ENCODE results near the gene SCPEP1.
"Not testable (repeated sequence)": the region's sequence is repeated elsewhere in the genome, so short reads cannot be mapped to it uniquely, and the experiment has no call there.

SCPEP1 gene

GRCh38 chr17:56965681-56966080 is 12.2 kb upstream of the SCPEP1 start:
- not testable (repeated sequence) for DNase-seq (ENCODE audit: low read depth)

DNA sequence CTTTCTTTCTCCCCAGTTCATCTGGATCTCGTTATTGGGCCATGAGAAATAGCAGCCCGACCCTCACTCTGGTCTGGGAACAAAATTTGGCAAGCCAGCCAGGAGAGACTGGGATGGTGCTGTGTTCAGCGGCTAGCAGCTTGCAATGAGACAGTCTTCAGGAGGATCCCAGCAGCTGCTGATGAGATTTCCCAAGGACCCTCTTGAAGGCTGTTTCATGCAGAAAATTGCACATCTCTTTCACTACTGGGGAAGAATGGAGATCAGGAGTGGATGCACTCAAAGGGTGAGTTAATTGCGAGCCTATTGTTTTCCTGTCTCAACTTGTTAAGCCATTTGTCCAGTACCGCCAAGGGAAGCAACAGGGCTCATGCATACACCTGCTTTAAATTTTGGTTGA is 11.6 kb upstream of the SCPEP1 start:
- DNase-seq (ENCODE audit: low read depth), result no peak

- DNase-seq (ENCODE audit: low read depth), result no peak
Observed at GRCh38 chr17:56970974-56971373, 7.0 kb upstream of the SCPEP1 start.

GRCh38 chr17:56972111-56972730 is 5.7 kb upstream of the SCPEP1 start:
- DNase-seq (ENCODE audit: low read depth), result no peak

DNA sequence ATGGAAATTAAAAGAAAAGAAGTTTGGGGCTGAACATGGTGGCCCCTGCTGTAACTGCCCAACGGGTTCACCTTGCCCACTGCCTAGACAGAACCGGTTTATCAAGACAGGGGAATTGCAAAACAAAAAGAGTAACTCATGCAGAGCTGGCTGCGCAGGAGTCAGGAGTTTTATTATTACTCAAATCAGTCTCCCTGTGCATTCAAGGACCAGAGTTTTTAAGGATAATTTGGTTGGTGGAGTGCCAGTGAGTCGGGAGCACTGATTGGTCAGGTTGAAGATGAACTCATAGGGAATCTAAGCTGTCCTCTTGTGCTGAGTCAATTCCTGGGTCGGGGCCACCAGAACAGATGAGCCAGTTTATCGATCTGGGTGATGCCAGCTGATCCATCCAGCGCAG is 4.4 kb upstream of the SCPEP1 start:
- DNase-seq (ENCODE audit: low read depth), result no peak

- no peak for DNase-seq (ENCODE audit: low read depth)
Observed at GRCh38 chr17:56974055-56974454, 3.9 kb upstream of the SCPEP1 start.

GRCh38 chr17:56975656-56976055 is 2.3 kb upstream of the SCPEP1 start:
- DNase-seq (ENCODE audit: low read depth), result no peak

DNA sequence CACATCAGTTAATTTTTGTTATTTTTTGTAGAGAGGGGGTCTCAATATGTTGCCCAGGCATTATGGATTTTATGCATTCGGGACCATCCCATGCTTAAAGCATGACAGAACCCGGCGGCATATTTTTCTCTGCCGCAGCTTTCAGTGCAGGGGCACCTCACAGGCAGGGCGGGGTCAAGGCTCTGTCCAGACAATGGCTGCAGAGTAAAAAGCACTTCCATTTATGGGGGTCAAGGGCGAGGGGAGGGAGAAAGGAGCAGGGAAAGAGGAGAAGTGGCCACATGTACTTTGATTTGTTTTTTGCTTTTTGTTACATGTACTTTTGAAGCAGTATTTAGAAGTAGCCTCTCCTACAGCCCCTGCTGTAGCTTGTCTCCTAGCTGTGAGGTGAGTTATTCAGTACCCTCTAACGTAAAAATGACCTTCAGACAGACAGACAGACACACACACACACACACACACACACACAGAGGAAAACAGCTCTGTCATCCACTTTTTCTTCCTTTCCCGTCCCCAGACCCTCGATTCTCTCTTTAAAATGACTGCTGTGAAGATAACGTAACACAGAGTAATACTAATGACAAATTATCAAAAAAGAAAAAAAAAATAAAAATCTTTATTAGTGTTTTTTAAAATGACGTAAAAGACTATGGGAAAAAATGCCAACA is 856 bp upstream of the SCPEP1 start:
- no peak for DNase-seq (ENCODE audit: low read depth)

- DNase-seq (ENCODE audit: low read depth), result no peak
Observed at GRCh38 chr17:56978441-56979090, 635 bp downstream of the SCPEP1 start.

DNA sequence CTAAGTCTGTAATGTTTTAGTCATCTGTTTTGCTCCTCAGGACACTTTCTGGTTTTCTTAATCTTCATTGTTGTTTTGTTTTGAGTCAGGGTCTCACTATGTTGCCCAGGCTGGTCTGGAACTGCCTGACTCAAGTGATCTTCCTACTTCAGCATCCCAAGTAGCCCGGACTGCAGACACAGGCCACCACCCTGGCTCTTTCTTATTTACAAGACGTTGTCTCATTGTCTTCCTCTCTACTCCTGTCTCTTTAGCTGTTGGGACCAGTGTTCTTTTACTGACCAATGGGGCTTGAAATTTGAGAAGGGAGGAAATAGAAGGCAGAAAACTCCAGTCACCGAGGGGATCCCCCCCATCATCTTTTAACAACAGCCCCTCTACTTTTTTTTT is 1.2 kb downstream of the SCPEP1 start:
- DNase-seq (ENCODE audit: low read depth), result no peak

- not testable (repeated sequence) for DNase-seq (ENCODE audit: low read depth)
Observed at GRCh38 chr17:56980526-56980925, 2.6 kb downstream of the SCPEP1 start.

- no peak for DNase-seq (ENCODE audit: low read depth)
Observed at GRCh38 chr17:56982312-56982711, 4.4 kb downstream of the SCPEP1 start.

DNA sequence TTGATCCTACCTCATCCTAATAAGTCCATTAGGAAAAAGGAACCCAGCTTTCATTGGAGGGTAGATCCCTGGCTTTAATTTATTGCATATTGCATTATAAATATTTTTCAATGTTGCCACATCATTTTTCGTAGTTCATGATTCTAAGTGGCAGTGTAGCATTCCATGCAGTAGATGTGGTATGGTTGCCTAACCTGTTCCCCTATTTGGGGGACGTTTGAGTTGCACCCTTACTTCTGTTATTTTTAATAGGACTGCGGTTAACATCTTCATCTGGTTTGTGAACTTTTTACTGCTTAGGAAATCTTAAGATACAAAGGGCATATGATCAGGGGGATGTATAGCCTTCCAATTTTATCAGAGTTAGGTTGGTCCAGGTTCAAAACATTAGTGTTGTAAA is 5.4 kb downstream of the SCPEP1 start:
- no peak for DNase-seq (ENCODE audit: low read depth)

DNA sequence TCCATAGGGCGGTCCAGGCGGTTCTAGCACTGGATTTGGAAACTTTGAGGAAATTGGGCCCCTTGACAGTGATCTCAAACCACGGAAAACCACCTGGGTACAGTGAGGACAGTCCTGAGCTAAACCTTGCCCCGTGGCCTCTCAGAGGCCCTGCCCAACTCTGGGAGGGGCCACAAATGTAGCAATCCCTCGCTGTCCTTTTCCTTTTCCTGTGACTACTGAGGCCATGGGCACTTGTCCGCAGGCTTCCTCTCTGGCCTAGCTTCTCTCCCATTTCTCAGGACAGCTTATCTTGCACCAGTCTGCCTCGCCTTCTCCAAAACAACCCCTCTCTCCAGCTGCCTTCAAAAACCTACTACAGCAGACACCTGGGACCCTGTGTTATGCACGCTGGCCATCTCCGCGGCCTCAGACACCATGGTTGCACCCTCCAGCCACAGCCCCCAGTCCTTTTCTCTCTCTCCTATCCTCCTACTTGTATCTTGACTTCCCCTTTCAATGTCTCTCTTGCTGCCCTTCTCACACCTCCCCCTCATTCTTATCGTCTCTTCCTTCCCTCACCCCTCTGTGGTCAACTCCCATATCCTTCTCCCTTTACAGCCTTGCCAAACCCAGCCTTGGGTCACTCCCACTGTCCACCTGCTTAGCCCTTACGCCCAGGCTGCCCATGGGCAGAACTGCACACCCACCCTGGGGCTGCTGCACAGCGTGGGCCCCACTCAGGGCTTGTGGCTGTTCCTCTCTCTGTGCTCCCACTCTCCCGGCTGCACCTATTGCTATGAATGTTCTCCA is 7.6 kb downstream of the SCPEP1 start:
- no peak for DNase-seq (ENCODE audit: low read depth)

GRCh38 chr17:56987283-56987834 is 9.4 kb downstream of the SCPEP1 start:
- no peak for DNase-seq (ENCODE audit: low read depth)

DNA sequence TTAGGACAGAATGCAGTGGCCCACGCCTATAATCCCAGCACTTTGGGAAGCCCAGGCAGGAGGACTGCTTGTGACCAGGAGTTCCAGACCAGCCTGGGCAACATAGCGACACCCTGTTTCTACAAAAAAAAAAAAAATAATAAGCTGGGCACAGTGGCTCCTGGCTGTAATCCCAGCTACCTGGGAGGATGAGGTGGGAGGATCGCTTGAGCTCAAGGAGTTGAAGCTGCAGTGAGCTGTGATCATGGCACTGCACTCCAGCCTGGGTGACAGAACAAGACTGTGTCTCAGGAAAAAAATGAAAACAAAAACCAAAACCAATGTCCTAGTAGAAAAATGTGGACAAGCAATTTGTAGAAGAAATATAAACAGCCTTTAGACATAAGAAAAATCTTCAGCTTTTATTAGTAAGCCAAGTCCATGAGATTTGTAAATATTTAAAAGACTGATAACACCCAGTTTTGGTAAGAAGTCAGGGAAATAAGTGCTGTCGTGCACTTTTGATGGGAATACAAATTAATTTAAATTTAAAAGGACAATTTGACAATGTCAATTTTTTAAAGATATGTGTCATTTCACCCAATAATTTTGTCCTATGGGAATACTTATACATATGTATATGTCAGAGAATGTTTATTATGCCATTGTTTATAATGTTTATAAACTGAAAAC is 11.1 kb downstream of the SCPEP1 start:
- no peak for DNase-seq (ENCODE audit: low read depth)

DNA sequence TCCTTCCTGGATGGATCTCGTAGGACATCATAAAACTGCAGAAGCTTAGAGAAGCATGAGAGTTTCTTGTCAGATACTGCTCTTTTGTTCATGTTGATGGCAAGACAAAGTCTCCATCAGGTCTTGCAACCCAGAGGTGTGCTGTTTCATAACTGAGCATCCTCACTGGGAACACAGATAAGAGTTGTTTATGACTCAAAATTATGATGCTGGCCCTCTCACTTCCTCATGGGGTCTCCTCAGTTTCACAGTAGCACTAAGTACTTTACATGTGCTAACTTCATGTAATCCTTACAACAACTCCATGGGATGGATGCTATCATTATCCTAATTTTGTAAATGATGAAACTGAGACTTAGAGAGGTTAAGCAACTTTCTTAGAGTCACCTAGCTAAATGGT is 14.4 kb downstream of the SCPEP1 start:
- DNase-seq (ENCODE audit: low read depth), result no peak

DNA sequence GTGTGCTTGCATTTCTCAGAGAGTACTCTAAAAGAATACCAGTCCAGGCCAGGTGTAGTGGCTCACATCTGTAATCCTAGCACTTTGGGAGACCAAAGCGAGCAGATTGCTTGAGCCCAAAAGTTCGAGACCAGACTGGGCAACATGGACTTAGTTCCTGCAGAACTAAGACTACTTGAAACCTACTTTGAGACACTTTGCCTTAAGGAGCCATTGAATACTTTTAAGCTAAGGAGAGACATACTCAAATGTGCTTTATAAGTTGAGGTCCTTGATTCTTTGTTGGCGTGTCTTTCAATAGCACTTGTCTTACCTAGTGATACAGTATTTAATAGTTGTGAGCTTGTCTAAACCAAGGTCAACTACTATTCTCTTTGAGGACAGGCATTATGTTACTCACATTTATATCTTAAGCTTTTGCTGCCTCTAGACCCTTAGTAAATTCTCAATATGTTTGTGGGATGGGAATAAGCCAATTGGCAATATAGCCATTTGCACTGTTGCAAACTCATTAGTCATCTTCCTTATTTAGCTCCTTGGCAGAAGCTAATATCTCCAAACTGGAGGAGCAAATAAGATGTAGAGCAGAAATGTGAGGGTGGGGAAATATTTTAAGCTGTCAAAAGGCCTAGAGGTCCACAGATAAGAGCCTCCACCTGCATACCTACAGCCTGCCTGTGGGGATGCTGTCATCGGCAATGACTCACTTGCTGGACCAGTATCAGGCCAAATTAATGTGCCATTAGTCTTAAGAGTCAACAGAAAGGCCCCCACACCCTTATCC is 16.3 kb downstream of the SCPEP1 start:
- no peak for DNase-seq (ENCODE audit: low read depth)

DNA sequence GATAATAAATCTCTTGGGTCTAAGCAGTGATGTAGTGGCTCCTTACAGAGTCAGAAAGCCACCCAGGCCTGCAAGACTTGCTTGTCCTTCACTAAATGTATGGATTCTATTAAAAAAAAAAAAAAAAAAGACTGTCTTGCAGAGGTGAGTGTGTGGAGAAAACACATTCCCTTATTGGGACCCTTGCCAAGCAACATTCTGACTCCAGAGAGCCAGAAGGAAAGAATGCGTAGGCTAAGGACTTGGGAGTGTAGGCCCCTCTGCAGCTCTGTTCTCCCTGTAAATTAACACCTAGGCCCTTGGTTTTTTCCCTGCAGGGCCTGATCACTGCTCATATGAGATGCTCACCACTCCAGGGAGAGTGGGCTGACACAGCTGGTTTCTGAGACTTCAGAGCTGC is 17.8 kb downstream of the SCPEP1 start:
- no peak for DNase-seq (ENCODE audit: low read depth)

DNA sequence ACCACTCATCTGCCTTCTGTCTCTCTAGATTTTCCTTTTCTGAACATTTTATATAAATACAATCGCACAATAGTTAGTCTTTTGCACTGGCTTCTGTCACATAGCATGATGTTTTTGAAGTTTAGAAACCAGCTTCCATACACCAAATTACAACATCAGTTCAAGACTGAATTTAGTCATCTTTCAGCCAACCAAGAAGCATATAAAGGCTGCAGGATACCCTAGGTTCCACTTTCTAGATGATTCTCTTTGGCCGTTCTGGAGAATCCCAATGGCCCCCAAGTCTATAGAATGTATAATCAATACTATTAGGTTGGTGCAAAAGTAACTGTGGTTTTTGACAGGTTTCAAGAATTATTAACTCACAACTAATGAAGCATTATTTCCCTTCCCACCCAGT is 19.4 kb downstream of the SCPEP1 start:
- DNase-seq (ENCODE audit: low read depth), result no peak

GRCh38 chr17:57001541-57001940 is 23.6 kb downstream of the SCPEP1 start:
- no peak for DNase-seq (ENCODE audit: low read depth)
